Neural cell (in vitro differentiated cells): ENCODE results near the gene KRR1. TPM values are rescaled to one million over a fixed set of nuclear protein-coding genes. Genes with fewer than 3 reads are reported as not detected.

Experiments
- H2AFZ ChIP-seq: fragments of 200-600, 300-800 bp; sonication (generic), shearing (Covaris generic); 2 replicates; pipeline ENCODE4 v1.6.0; 2014; ENCODE audit warnings: low read depth, mild to moderate bottlenecking, antibody characterized with exemption, low read length, moderate library complexity
- H3F3A ChIP-seq: fragments of 200-600 bp; shearing (Covaris generic); 2 replicates; pipeline ENCODE4 v1.6.1; 2016; ENCODE audit warnings: mild to moderate bottlenecking, moderate library complexity, mixed read lengths, antibody characterized with exemption, low read length; ENCODE audit not compliant: insufficient read depth, poor library complexity, severe bottlenecking
- H3K27ac ChIP-seq: fragments of 200-600, 300-800 bp; sonication (generic), shearing (Covaris generic); 2 replicates; pipeline ENCODE4 v1.5.1; 2014; ENCODE audit warnings: mild to moderate bottlenecking, low read length, moderate library complexity
- H3K27me3 ChIP-seq: fragments of 300-800, 200-600 bp; sonication (generic), shearing (Covaris generic); 2 replicates; pipeline ENCODE4 v1.6.0; 2014; ENCODE audit warnings: mild to moderate bottlenecking, low read depth, low read length, moderate library complexity; ENCODE audit not compliant: insufficient read depth
- H3K36me3 ChIP-seq: fragments of 300-800, 200-600 bp; sonication (generic), shearing (Covaris generic); 2 replicates; pipeline ENCODE4 v1.5.1; 2014; ENCODE audit warnings: mild to moderate bottlenecking, antibody characterized with exemption, low read length, moderate library complexity; ENCODE audit not compliant: insufficient read depth
- H3K4me2 ChIP-seq: fragments of 300-800, 200-600 bp; sonication (generic), shearing (Covaris generic); 2 replicates; pipeline ENCODE4 v1.6.0; 2014; ENCODE audit warnings: mild to moderate bottlenecking, low read length
- H3K4me3 ChIP-seq: fragments of 300-800, 200-600 bp; sonication (generic), shearing (Covaris generic); 2 replicates; pipeline ENCODE4 v1.5.1; 2014; ENCODE audit warnings: mild to moderate bottlenecking, low read length, moderate library complexity
- H3K79me2 ChIP-seq: fragments of 200-600 bp; shearing (Covaris generic); replicated peaks from 2 replicates; pipeline ENCODE4 v1.6.0; 2014; ENCODE audit warnings: mild to moderate bottlenecking, low read length, moderate library complexity; ENCODE audit not compliant: insufficient read depth
- H3K9ac ChIP-seq: fragments of 300-800, 200-600 bp; sonication (generic), shearing (Covaris generic); 2 replicates; pipeline ENCODE4 v1.6.1; 2016; ENCODE audit warnings: mild to moderate bottlenecking, low read length, mixed read lengths
- H3K9me2 ChIP-seq: fragments of 200-600 bp; shearing (Covaris generic); 2 replicates; pipeline ENCODE4 v1.6.1; 2016; ENCODE audit warnings: mild to moderate bottlenecking, low read length, mixed read lengths; ENCODE audit not compliant: insufficient read depth
- H3K9me3 ChIP-seq: fragments of 200-600, 300-800 bp; sonication (generic), shearing (Covaris generic); 2 replicates; pipeline ENCODE4 v1.6.1; 2016; ENCODE audit warnings: mild to moderate bottlenecking, mixed run types, low read length, moderate library complexity, mixed read lengths
- H4K20me1 ChIP-seq: fragments of 200-600 bp; shearing (Covaris generic); 2 replicates; pipeline ENCODE4 v1.6.1; 2016; ENCODE audit warnings: mild to moderate bottlenecking, mixed run types; ENCODE audit not compliant: insufficient read depth
- EP300 ChIP-seq: fragments of 450-650 bp; conservative IDR thresholded peaks from 2 replicates; pipeline ENCODE4 v1.6.1; 2014; ENCODE audit warnings: antibody characterized with exemption, mild to moderate bottlenecking, moderate library complexity; ENCODE audit not compliant: poor library complexity, severe bottlenecking
- EZH2 ChIP-seq: fragments of 200-600, 300-800 bp; shearing (Covaris generic), sonication (generic); IDR thresholded peaks from 2 replicates; pipeline ENCODE4 v1.6.1; 2014; ENCODE audit warnings: antibody characterized with exemption, low read length, borderline replicate concordance, mild to moderate bottlenecking; ENCODE audit not compliant: insufficient read depth, poor library complexity, severe bottlenecking
- MXI1 ChIP-seq: fragments of 450-650 bp; conservative IDR thresholded peaks from 2 replicates; pipeline ENCODE4 v1.6.1; 2014; ENCODE audit warnings: antibody characterized with exemption, mild to moderate bottlenecking; ENCODE audit not compliant: poor library complexity, severe bottlenecking
- POLR2AphosphoS5 ChIP-seq: IDR thresholded peaks from 2 replicates; pipeline ENCODE4 v1.6.1; 2012
- RAD21 ChIP-seq: fragments of 450-650 bp; conservative IDR thresholded peaks from 2 replicates; pipeline ENCODE4 v1.6.1; 2014; ENCODE audit warnings: antibody characterized with exemption, mild to moderate bottlenecking, moderate library complexity
- SMC3 ChIP-seq: fragments of 450-650 bp; conservative IDR thresholded peaks from 2 replicates; pipeline ENCODE4 v1.6.1; 2014; ENCODE audit warnings: antibody characterized with exemption, mild to moderate bottlenecking, moderate library complexity; ENCODE audit not compliant: poor library complexity
- TAF1 ChIP-seq: IDR thresholded peaks from 2 replicates; pipeline ENCODE4 v1.6.1; 2012; ENCODE audit warnings: low read depth
- polyA plus RNA-seq: library from polyadenylated mRNA; depleted of rRNA; stranded (reverse); fragments of >200 nt; gene quantifications from 2 replicates; pipeline ENCODE4 v1.2.3, GENCODE V29; 2014
- TF ChIP-seq, protein P1 (sequence below): IDR thresholded peaks from 2 replicates; pipeline ENCODE4 v1.6.1; 2012; ENCODE audit warnings: borderline replicate concordance
- TF ChIP-seq, protein P2 (sequence below): fragments of 450-650 bp; IDR thresholded peaks from 2 replicates; pipeline ENCODE4 v1.5.1; 2014; ENCODE audit warnings: antibody characterized with exemption, mild to moderate bottlenecking, moderate library complexity; ENCODE audit not compliant: poor library complexity, severe bottlenecking

Gene KRR1
- polyA plus RNA-seq, 1 donor from 2014 or later: 74.5 TPM

DNA sequence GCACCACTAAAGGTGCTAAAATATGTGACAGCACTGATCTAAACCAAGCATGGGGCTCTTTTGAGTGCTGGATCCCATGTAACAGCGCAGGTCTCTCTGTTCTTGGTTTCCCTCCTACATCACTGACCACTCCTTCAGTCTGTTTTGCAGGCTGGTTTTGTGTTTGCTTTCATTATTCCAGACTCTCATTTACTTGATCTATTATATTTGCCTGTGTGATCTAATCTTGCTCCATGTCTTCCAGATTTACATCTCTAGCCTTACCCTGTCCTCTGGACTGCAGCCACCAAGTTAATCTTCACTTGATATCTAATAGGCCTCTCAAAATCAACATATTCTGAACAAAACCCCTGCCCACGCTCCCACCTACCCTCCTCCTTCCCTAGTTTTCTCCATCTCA, 22.2 kb downstream of the KRR1 start:
- H3K79me2 ChIP-seq: no peaks in the 10 kb centered on the region
- H2AFZ ChIP-seq: no peak overlapping the region
- TF ChIP-seq MXI1 (no peak), TAF1 (no peak), POLR2AphosphoS5 (no peak), RAD21 (no peak), EP300 (no peak), EZH2 (no peak), SMC3 (no peak)
- TF ChIP-seq, protein P1, sequence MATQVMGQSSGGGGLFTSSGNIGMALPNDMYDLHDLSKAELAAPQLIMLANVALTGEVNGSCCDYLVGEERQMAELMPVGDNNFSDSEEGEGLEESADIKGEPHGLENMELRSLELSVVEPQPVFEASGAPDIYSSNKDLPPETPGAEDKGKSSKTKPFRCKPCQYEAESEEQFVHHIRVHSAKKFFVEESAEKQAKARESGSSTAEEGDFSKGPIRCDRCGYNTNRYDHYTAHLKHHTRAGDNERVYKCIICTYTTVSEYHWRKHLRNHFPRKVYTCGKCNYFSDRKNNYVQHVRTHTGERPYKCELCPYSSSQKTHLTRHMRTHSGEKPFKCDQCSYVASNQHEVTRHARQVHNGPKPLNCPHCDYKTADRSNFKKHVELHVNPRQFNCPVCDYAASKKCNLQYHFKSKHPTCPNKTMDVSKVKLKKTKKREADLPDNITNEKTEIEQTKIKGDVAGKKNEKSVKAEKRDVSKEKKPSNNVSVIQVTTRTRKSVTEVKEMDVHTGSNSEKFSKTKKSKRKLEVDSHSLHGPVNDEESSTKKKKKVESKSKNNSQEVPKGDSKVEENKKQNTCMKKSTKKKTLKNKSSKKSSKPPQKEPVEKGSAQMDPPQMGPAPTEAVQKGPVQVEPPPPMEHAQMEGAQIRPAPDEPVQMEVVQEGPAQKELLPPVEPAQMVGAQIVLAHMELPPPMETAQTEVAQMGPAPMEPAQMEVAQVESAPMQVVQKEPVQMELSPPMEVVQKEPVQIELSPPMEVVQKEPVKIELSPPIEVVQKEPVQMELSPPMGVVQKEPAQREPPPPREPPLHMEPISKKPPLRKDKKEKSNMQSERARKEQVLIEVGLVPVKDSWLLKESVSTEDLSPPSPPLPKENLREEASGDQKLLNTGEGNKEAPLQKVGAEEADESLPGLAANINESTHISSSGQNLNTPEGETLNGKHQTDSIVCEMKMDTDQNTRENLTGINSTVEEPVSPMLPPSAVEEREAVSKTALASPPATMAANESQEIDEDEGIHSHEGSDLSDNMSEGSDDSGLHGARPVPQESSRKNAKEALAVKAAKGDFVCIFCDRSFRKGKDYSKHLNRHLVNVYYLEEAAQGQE: no peak
- TF ChIP-seq, protein P2, sequence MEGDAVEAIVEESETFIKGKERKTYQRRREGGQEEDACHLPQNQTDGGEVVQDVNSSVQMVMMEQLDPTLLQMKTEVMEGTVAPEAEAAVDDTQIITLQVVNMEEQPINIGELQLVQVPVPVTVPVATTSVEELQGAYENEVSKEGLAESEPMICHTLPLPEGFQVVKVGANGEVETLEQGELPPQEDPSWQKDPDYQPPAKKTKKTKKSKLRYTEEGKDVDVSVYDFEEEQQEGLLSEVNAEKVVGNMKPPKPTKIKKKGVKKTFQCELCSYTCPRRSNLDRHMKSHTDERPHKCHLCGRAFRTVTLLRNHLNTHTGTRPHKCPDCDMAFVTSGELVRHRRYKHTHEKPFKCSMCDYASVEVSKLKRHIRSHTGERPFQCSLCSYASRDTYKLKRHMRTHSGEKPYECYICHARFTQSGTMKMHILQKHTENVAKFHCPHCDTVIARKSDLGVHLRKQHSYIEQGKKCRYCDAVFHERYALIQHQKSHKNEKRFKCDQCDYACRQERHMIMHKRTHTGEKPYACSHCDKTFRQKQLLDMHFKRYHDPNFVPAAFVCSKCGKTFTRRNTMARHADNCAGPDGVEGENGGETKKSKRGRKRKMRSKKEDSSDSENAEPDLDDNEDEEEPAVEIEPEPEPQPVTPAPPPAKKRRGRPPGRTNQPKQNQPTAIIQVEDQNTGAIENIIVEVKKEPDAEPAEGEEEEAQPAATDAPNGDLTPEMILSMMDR: no peak
- no peak overlapping the region for H3K27ac ChIP-seq
- H3K4me3 ChIP-seq: no peak overlapping the region
- no peaks in the 10 kb centered on the region for H3K9me3 ChIP-seq
- no peaks in the 10 kb centered on the region for H3K27me3 ChIP-seq
- H3K9ac ChIP-seq: no peak overlapping the region
- H3K9me2 ChIP-seq: no peaks in the 10 kb centered on the region
- H4K20me1 ChIP-seq: no peaks in the 10 kb centered on the region
- no peaks in the 10 kb centered on the region for H3F3A ChIP-seq
- H3K36me3 ChIP-seq: no peaks in the 10 kb centered on the region
- H3K4me2 ChIP-seq: no peak overlapping the region

- Histone ChIP-seq H3K9me3 (no peaks in the 10 kb centered on the region), H3K4me2 (no peak overlapping the region), H3K36me3 (no peaks in the 10 kb centered on the region), H3K9ac (no peak overlapping the region), H3K27ac (no peak overlapping the region), H3K27me3 (no peaks in the 10 kb centered on the region), H3K79me2 (no peaks in the 10 kb centered on the region), H3F3A (no peaks in the 10 kb centered on the region), H4K20me1 (no peaks in the 10 kb centered on the region), H3K9me2 (no peaks in the 10 kb centered on the region), H2AFZ (no peak overlapping the region), H3K4me3 (no peak overlapping the region)
- no peak for TF ChIP-seq POLR2AphosphoS5
- TF ChIP-seq, protein P2: no peak
- no peak for TF ChIP-seq TAF1
- TF ChIP-seq EP300: no peak
- TF ChIP-seq, protein P1: no peak
- no peak for TF ChIP-seq SMC3
- no peak for TF ChIP-seq MXI1
- TF ChIP-seq EZH2: no peak
- TF ChIP-seq RAD21: no peak
Observed at GRCh38 chr12:75488553-75488952, 22.9 kb downstream of the KRR1 start.
